ENCODE results near the gene C1orf122. TPM values are rescaled to one million over a fixed set of nuclear protein-coding genes. Genes with fewer than 3 reads are reported as not detected.

Gene C1orf122
- total and polyA plus RNA-seq, 2 of the 13 experiments (the other 11 are each of a cell fraction or from before 2014, with no cell fraction given) = 18.7 to 40.6 TPM

GRCh38 chr1:37764414-37764825 lies 43.2 kb upstream of the C1orf122 start (continued):
- TF ChIP-seq ZNF710 (CRISPR knock-in tag; IDR thresholded peaks at IDR 0.05; ENCODE audit: borderline replicate concordance) = peak; percentile 92
- TF ChIP-seq ZFP62 (CRISPR knock-in tag; IDR thresholded peaks at IDR 0.05) = no peak
- peak; percentile 85 for TF ChIP-seq SP4 (CRISPR knock-in tag; IDR thresholded peaks at IDR 0.05)
- TF ChIP-seq TFDP2 (CRISPR knock-in tag; IDR thresholded peaks at IDR 0.05) = peak; percentile 75
- TF ChIP-seq KLF11 (CRISPR knock-in tag; IDR thresholded peaks at IDR 0.05) = peak; percentile 100
- peak; percentile 99 for TF ChIP-seq EHMT2 (IDR thresholded peaks at IDR 0.05; ENCODE audit: borderline replicate concordance, low read depth, low read length)
- TF ChIP-seq GATAD1 (CRISPR knock-in tag; IDR thresholded peaks at IDR 0.05) = peak; percentile 81
- TF ChIP-seq PAXIP1 (CRISPR knock-in tag; conservative IDR thresholded peaks at IDR 0.05) = no peak; the same call in 1 of the 2 replicates
- peak; percentile 35; the same call in 1 of the 2 replicates for TF ChIP-seq ZNF292 (CRISPR knock-in tag; IDR thresholded peaks at IDR 0.05; ENCODE audit: borderline replicate concordance, low read depth)
- TF ChIP-seq ZIK1 (CRISPR knock-in tag; IDR thresholded peaks at IDR 0.05; ENCODE audit: borderline replicate concordance, low read depth) = peak; percentile 94; the same call in 1 of the 2 replicates
- TF ChIP-seq ISX (CRISPR knock-in tag; conservative IDR thresholded peaks at IDR 0.05) = peak; percentile 99
- TF ChIP-seq HDAC2 (CRISPR knock-in tag; IDR thresholded peaks at IDR 0.05) = peak; percentile 92
- TF ChIP-seq, protein P1, sequence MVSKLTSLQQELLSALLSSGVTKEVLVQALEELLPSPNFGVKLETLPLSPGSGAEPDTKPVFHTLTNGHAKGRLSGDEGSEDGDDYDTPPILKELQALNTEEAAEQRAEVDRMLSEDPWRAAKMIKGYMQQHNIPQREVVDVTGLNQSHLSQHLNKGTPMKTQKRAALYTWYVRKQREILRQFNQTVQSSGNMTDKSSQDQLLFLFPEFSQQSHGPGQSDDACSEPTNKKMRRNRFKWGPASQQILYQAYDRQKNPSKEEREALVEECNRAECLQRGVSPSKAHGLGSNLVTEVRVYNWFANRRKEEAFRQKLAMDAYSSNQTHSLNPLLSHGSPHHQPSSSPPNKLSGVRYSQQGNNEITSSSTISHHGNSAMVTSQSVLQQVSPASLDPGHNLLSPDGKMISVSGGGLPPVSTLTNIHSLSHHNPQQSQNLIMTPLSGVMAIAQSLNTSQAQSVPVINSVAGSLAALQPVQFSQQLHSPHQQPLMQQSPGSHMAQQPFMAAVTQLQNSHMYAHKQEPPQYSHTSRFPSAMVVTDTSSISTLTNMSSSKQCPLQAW (CRISPR knock-in tag; IDR thresholded peaks at IDR 0.05) = no peak
- TF ChIP-seq SNAPC2 (CRISPR knock-in tag; IDR thresholded peaks at IDR 0.05) = peak; percentile 85; the same call in 1 of the 2 replicates
- TF ChIP-seq, protein P2, sequence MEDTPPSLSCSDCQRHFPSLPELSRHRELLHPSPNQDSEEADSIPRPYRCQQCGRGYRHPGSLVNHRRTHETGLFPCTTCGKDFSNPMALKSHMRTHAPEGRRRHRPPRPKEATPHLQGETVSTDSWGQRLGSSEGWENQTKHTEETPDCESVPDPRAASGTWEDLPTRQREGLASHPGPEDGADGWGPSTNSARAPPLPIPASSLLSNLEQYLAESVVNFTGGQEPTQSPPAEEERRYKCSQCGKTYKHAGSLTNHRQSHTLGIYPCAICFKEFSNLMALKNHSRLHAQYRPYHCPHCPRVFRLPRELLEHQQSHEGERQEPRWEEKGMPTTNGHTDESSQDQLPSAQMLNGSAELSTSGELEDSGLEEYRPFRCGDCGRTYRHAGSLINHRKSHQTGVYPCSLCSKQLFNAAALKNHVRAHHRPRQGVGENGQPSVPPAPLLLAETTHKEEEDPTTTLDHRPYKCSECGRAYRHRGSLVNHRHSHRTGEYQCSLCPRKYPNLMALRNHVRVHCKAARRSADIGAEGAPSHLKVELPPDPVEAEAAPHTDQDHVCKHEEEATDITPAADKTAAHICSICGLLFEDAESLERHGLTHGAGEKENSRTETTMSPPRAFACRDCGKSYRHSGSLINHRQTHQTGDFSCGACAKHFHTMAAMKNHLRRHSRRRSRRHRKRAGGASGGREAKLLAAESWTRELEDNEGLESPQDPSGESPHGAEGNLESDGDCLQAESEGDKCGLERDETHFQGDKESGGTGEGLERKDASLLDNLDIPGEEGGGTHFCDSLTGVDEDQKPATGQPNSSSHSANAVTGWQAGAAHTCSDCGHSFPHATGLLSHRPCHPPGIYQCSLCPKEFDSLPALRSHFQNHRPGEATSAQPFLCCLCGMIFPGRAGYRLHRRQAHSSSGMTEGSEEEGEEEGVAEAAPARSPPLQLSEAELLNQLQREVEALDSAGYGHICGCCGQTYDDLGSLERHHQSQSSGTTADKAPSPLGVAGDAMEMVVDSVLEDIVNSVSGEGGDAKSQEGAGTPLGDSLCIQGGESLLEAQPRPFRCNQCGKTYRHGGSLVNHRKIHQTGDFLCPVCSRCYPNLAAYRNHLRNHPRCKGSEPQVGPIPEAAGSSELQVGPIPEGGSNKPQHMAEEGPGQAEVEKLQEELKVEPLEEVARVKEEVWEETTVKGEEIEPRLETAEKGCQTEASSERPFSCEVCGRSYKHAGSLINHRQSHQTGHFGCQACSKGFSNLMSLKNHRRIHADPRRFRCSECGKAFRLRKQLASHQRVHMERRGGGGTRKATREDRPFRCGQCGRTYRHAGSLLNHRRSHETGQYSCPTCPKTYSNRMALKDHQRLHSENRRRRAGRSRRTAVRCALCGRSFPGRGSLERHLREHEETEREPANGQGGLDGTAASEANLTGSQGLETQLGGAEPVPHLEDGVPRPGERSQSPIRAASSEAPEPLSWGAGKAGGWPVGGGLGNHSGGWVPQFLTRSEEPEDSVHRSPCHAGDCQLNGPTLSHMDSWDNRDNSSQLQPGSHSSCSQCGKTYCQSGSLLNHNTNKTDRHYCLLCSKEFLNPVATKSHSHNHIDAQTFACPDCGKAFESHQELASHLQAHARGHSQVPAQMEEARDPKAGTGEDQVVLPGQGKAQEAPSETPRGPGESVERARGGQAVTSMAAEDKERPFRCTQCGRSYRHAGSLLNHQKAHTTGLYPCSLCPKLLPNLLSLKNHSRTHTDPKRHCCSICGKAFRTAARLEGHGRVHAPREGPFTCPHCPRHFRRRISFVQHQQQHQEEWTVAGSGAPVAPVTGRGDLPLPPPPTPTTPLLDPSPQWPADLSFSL (CRISPR knock-in tag; IDR thresholded peaks at IDR 0.05) = peak; percentile 80
